Measurements from ENCODE around the gene MGAM2. TPM values are rescaled to one million over a fixed set of nuclear protein-coding genes. Genes with fewer than 3 reads are reported as not detected.

MGAM2 gene
- total and polyA plus RNA-seq, 7 donors, result 0.03 to 0.06 TPM; not detected in 5

- no peaks in the 10 kb centered on the region for H3K9me3 ChIP-seq
- no peak for ATAC-seq
- no peak overlapping the region for H3K27ac ChIP-seq
- no peak for DNase-seq
- no peaks in the 10 kb centered on the region for H3K27me3 ChIP-seq (ENCODE audit: insufficient read depth in 3 of 3, low read length in 2 of 3)
- no peak overlapping the region for H3K4me3 ChIP-seq
- no peaks in the 10 kb centered on the region for H3K36me3 ChIP-seq (ENCODE audit: insufficient read depth in 1 of 2, low read depth in 1 of 2)
- intact Hi-C loops (cut with DNase I), result loop anchor here in 1 of 2 donors (5.0 kb wide), 1 partner anchor 212 kb away; no protein-coding TSS in a partner anchor
- no peak for TF ChIP-seq CTCF (IDR thresholded peaks at IDR 0.05)
- no peaks in the 10 kb centered on the region for H3K4me1 ChIP-seq
Measured at GRCh38 chr7:142188846-142189245, 77.3 kb downstream of the MGAM2 start.

- TF ChIP-seq CTCF (IDR thresholded peaks at IDR 0.05), result no peak
- Histone ChIP-seq H3K36me3 (ENCODE audit: insufficient read depth in 1 of 2, low read depth in 1 of 2) (no peaks in the 10 kb centered on the region), H3K9me3 (no peaks in the 10 kb centered on the region), H3K4me1 (no peaks in the 10 kb centered on the region), H3K27me3 (ENCODE audit: insufficient read depth in 3 of 3, low read length in 2 of 3) (no peaks in the 10 kb centered on the region), H3K4me3 (no peak overlapping the region), H3K27ac (no peak overlapping the region)
- 84 to 93% (median 85%) methylated on average over 4 of the region's 4 CpGs for WGBS, 3 donors
- ATAC-seq (no peak), DNase-seq (no peak)
- intact Hi-C loops (cut with DNase I), result no loop called here
Measured at GRCh38 chr7:142194201-142194600, 82.7 kb downstream of the MGAM2 start.

- no peak overlapping the region for H3K4me3 ChIP-seq
- H3K9me3 ChIP-seq, result no peaks in the 10 kb centered on the region
- no peaks in the 10 kb centered on the region for H3K27me3 ChIP-seq (ENCODE audit: insufficient read depth in 3 of 3, low read length in 2 of 3)
- DNase-seq (no peak), ATAC-seq (no peak)
- H3K36me3 ChIP-seq (ENCODE audit: insufficient read depth in 1 of 2, low read depth in 1 of 2), result no peaks in the 10 kb centered on the region
- H3K4me1 ChIP-seq, result no peaks in the 10 kb centered on the region
- intact Hi-C loops (cut with DNase I), result no loop called here
- TF ChIP-seq CTCF (IDR thresholded peaks at IDR 0.05), result no peak
- 61 to 75% (median 72%) methylated on average over 9 of the region's 9 CpGs for WGBS, 3 donors
- no peak overlapping the region for H3K27ac ChIP-seq
Measured at GRCh38 chr7:142196066-142196840, 84.7 kb downstream of the MGAM2 start.

- Histone ChIP-seq H3K27me3 (ENCODE audit: insufficient read depth in 3 of 3, low read length in 2 of 3) (no peaks in the 10 kb centered on the region), H3K36me3 (ENCODE audit: insufficient read depth in 1 of 2, low read depth in 1 of 2) (no peaks in the 10 kb centered on the region), H3K4me3 (no peak overlapping the region), H3K4me1 (no peaks in the 10 kb centered on the region), H3K9me3 (no peaks in the 10 kb centered on the region), H3K27ac (no peak overlapping the region)
- no peak for ATAC-seq
- intact Hi-C loops (cut with DNase I), result no loop called here
- WGBS, 3 donors, result 71 to 86% (median 85%) methylated on average over 1 of the region's 1 CpG
- DNase-seq, result no peak
- TF ChIP-seq CTCF (IDR thresholded peaks at IDR 0.05), result no peak
Measured at GRCh38 chr7:142200206-142200605, 88.7 kb downstream of the MGAM2 start.
